Thyroid gland (tissue), 4 donors: ENCODE measurements around the gene FARS2.

Experiments used
- POLR2A ChIP-seq, 2 donors: fragments of 450-650 bp; IDR thresholded peaks; one replicate each; pipeline ENCODE4 v1.6.1; 2017; ENCODE audit warnings: antibody characterized with exemption in 2 of 2, mild to moderate bottlenecking in 2 of 2, moderate library complexity in 1 of 2
- TF ChIP-seq, protein P1 (sequence below), 6 experiments: fragments of 200-600 bp in 3 of 6; fragments of 450-650 bp in 3 of 6; sonication (generic) in 3 of 6; IDR thresholded peaks; one replicate each; pipeline ENCODE4 v1.5.1; 2016 to 2019; ENCODE audit warnings: antibody characterized with exemption in 6 of 6, mild to moderate bottlenecking in 2 of 6, inconsistent platforms in 1 of 6, moderate library complexity in 1 of 6

DNA sequence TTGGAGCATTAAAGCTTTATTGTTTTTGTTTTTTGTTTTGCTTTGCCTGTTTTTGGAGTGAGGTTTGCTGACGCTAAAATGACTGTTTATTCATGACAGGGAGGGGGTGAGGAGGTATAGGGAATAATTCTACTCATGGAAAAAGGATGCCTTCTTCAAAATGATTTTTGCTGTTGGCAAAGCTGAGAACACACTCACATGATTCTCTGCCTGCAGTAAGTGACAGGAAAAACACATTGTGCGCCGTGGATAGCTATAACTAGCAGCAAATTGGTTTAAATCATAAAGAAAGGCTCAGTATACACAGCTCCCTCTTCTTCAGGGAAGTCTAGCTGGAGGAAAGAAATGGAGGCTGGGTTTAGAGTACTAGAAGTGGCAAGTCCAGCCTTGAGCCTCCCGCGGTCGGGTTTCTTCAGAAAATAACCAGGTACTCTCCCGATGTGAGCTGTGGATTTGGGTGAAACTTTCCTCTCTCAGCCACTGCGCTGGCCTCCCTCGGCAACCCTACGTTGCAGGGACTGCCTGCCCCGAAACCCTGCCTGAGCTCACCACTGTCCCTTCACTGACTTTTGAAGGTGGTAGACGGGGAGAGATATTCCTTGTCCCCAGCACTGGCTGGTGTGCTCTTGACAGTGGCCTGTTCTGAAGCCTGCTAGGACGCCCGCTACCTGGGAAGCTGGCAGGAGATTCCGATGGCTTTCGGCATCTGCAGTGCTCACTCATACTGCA, 467.2 kb downstream of the FARS2 start:
- TF ChIP-seq, protein P1, sequence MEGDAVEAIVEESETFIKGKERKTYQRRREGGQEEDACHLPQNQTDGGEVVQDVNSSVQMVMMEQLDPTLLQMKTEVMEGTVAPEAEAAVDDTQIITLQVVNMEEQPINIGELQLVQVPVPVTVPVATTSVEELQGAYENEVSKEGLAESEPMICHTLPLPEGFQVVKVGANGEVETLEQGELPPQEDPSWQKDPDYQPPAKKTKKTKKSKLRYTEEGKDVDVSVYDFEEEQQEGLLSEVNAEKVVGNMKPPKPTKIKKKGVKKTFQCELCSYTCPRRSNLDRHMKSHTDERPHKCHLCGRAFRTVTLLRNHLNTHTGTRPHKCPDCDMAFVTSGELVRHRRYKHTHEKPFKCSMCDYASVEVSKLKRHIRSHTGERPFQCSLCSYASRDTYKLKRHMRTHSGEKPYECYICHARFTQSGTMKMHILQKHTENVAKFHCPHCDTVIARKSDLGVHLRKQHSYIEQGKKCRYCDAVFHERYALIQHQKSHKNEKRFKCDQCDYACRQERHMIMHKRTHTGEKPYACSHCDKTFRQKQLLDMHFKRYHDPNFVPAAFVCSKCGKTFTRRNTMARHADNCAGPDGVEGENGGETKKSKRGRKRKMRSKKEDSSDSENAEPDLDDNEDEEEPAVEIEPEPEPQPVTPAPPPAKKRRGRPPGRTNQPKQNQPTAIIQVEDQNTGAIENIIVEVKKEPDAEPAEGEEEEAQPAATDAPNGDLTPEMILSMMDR (IDR thresholded peaks at IDR 0.05), result no peak
- no peak for TF ChIP-seq POLR2A (IDR thresholded peaks at IDR 0.05)
